SK-N-SH treated with all-trans-retinoic acid at 6 μM for 48 hours (cell line): ENCODE results near the gene TRABD.

Source experiments
- ATAC-seq: fragments of 200-7000 bp; cut with Tn5 transposase; 3 replicates; pipeline ENCODE4 v1.9.1; 2020; ENCODE audit warnings: mild to moderate bottlenecking, moderate library complexity
- ARNTL ChIP-seq: fragments of 450-650 bp; formaldehyde crosslinking; IDR thresholded peaks from 2 replicates; pipeline ENCODE4 v1.5.0; 2020; ENCODE audit warnings: low read depth, mild to moderate bottlenecking, moderate library complexity, borderline replicate concordance
- BACH2 ChIP-seq: fragments of 250-450 bp; sonication (Bioruptor Pico); IDR thresholded peaks from 2 replicates; pipeline ENCODE4 v1.9.0; 2021; ENCODE audit warnings: mild to moderate bottlenecking, borderline replicate concordance
- CSDC2 ChIP-seq: fragments of 250-450 bp; sonication (Bioruptor Pico); IDR thresholded peaks from 2 replicates; pipeline ENCODE4 v1.5.0; 2020; ENCODE audit warnings: mild to moderate bottlenecking, moderate library complexity
- GLIS3 ChIP-seq: fragments of 250-450 bp; sonication (Bioruptor Pico); IDR thresholded peaks from 2 replicates; pipeline ENCODE4 v1.5.0; 2020; ENCODE audit warnings: mild to moderate bottlenecking, moderate library complexity
- ISL1 ChIP-seq: fragments of 250-450 bp; sonication (Bioruptor Pico); IDR thresholded peaks from 2 replicates; pipeline ENCODE4 v2.1.2; 2022; ENCODE audit warnings: mild to moderate bottlenecking, moderate library complexity
- OSR1 ChIP-seq: fragments of 250-450 bp; sonication (Bioruptor Pico); IDR thresholded peaks from 2 replicates; pipeline ENCODE4 v1.8.0; 2022; ENCODE audit warnings: moderate library complexity, mild to moderate bottlenecking, inconsistent platforms
- RARB ChIP-seq: fragments of 250-450 bp; sonication (Bioruptor Pico); IDR thresholded peaks from 2 replicates; pipeline ENCODE4 v1.8.0; 2021; ENCODE audit warnings: mild to moderate bottlenecking, moderate library complexity
- ZC3H10 ChIP-seq: fragments of 250-450 bp; sonication (Bioruptor Pico); IDR thresholded peaks from 2 replicates; pipeline ENCODE4 v1.5.1; 2021; ENCODE audit warnings: mild to moderate bottlenecking, moderate library complexity
- ZNF565 ChIP-seq: fragments of 450-650 bp; formaldehyde crosslinking; conservative IDR thresholded peaks from 2 replicates; pipeline ENCODE4 v1.5.0; 2020; ENCODE audit warnings: low read depth, mild to moderate bottlenecking, moderate library complexity
- ZNF70 ChIP-seq: fragments of 450-650 bp; formaldehyde crosslinking; IDR thresholded peaks from 2 replicates; pipeline ENCODE4 v1.5.0; 2020; ENCODE audit warnings: mild to moderate bottlenecking, moderate library complexity
- ZNF8 ChIP-seq: fragments of 450-650 bp; formaldehyde crosslinking; IDR thresholded peaks from 2 replicates; pipeline ENCODE4 v1.5.0; 2020; ENCODE audit warnings: mild to moderate bottlenecking, moderate library complexity
- TF ChIP-seq, protein P1 (sequence below): fragments of 250-450 bp; sonication (Bioruptor Pico); IDR thresholded peaks from 2 replicates; pipeline ENCODE4 v1.5.1; 2020; ENCODE audit warnings: low read depth, mild to moderate bottlenecking, moderate library complexity
- TF ChIP-seq, protein P2 (sequence below): fragments of 250-450 bp; sonication (Bioruptor Pico); IDR thresholded peaks from 2 replicates; pipeline ENCODE4 v1.8.0; 2020; ENCODE audit warnings: mild to moderate bottlenecking, moderate library complexity, borderline replicate concordance
- TF ChIP-seq, protein P3 (sequence below): fragments of 250-450 bp; sonication (Bioruptor Pico); IDR thresholded peaks from 2 replicates; pipeline ENCODE4 v1.8.0; 2021; ENCODE audit warnings: low read depth, mild to moderate bottlenecking, moderate library complexity, borderline replicate concordance
- TF ChIP-seq, protein P4 (sequence below): fragments of 250-450 bp; sonication (Bioruptor Pico); IDR thresholded peaks from 2 replicates; pipeline ENCODE4 v1.5.0; 2020; ENCODE audit warnings: mild to moderate bottlenecking, moderate library complexity

Gene TRABD

DNA sequence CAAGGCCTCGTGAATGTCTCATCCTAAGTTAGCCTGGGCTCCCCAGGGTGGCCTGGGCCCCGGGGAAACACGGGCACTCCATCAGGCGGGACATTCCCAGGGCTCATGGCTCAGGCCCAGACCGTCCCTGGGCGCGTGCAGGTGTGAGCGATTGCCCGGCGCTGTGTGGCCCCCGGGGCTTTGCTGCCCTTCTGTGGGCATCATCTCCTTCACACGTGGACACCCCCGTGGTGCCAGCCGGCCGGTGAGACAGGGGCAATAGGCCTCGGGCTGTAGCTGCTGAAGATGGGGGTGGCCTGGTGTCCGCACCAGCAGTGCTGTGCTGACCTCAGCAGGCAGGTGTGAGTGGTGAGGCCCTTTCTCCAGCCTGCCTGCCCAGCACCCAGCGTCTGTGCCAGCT, 10.5 kb downstream of the TRABD start:
- ATAC-seq = no peak
- no peak for TF ChIP-seq ZNF565 (CRISPR knock-in tag)
- no peak for TF ChIP-seq RARB (CRISPR knock-in tag)
- no peak for TF ChIP-seq ZNF70 (CRISPR knock-in tag)
- TF ChIP-seq ZC3H10 (CRISPR knock-in tag) = no peak
- TF ChIP-seq, protein P1, sequence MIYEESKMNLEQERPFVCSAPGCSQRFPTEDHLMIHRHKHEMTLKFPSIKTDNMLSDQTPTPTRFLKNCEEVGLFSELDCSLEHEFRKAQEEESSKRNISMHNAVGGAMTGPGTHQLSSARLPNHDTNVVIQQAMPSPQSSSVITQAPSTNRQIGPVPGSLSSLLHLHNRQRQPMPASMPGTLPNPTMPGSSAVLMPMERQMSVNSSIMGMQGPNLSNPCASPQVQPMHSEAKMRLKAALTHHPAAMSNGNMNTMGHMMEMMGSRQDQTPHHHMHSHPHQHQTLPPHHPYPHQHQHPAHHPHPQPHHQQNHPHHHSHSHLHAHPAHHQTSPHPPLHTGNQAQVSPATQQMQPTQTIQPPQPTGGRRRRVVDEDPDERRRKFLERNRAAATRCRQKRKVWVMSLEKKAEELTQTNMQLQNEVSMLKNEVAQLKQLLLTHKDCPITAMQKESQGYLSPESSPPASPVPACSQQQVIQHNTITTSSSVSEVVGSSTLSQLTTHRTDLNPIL (CRISPR knock-in tag) = no peak
- no peak for TF ChIP-seq OSR1 (CRISPR knock-in tag)
- no peak for TF ChIP-seq BACH2 (CRISPR knock-in tag)

DNA sequence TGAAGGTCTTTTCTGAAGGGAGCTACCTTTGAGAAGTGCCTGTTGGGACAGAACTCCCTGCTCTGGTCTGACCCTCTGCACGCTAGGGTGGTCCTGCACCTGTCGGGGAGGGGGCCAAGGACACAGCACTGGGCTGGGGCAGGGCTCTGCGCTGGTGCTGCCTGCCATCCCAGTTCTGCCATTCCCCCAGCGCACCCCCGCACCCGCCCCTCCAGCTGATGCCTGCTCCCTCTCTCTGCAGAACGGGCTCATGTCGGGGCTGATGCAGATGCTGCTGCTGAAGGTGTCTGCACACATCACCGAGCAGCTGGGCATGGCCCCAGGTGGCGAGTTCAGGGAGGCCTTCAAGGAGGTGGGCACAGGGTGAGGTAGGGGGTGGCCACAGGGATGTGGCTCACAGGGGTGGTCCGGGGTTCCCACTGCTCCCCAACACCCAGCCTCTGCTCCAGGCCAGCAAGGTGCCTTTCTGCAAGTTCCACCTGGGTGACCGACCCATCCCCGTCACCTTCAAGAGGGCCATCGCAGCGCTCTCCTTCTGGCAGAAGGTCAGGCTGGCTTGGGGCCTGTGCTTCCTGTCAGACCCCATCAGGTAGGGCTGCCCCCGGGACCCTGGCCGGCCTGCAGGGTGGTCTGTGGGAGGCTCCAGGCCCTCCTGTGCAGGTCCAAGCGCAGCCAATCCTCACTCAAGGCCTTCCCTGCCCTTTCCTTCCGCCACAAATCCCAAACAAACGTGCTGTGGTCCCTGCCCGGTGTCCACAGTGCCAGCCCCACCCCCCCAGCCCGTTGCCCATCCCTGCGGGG, 11.5 kb downstream of the TRABD start:
- ATAC-seq = no peak

DNA sequence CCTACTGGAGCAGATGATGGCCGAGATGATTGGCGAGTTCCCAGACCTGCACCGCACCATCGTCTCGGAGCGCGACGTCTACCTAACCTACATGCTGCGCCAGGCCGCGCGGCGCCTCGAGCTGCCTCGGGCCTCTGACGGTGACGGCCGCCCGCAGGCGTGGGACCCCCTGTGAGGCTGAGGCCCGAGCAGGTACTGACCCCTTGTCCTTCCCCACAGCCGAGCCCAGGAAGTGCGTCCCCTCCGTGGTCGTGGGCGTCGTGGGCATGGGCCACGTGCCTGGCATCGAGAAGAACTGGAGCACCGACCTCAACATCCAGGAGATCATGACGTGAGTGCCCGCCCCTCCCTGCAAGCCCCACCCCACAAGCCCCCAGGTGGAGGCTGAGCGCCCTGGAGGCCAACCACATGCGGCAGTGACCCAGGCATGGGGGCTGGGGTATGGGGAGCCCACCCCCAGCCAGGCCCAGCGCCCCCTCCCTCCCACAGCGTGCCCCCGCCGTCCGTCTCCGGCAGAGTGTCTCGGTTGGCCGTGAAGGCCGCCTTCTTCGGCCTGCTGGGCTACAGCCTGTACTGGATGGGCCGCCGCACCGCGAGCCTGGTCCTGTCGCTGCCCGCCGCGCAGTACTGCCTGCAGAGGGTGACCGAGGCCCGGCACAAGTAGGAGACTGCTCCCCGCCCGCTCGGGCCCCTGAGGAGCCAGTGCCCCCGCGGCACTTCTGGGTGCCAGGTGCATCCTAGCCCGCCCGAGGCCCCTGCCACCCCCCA, 12.3 kb downstream of the TRABD start:
- no peak for ATAC-seq
- no peak for TF ChIP-seq ARNTL
- TF ChIP-seq, protein P1 (CRISPR knock-in tag) = no peak
- no peak for TF ChIP-seq GLIS3 (CRISPR knock-in tag)
- TF ChIP-seq, protein P2, sequence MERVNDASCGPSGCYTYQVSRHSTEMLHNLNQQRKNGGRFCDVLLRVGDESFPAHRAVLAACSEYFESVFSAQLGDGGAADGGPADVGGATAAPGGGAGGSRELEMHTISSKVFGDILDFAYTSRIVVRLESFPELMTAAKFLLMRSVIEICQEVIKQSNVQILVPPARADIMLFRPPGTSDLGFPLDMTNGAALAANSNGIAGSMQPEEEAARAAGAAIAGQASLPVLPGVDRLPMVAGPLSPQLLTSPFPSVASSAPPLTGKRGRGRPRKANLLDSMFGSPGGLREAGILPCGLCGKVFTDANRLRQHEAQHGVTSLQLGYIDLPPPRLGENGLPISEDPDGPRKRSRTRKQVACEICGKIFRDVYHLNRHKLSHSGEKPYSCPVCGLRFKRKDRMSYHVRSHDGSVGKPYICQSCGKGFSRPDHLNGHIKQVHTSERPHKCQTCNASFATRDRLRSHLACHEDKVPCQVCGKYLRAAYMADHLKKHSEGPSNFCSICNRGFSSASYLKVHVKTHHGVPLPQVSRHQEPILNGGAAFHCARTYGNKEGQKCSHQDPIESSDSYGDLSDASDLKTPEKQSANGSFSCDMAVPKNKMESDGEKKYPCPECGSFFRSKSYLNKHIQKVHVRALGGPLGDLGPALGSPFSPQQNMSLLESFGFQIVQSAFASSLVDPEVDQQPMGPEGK (CRISPR knock-in tag) = no peak
- TF ChIP-seq CSDC2 (CRISPR knock-in tag) = no peak
- no peak for TF ChIP-seq ZC3H10 (CRISPR knock-in tag)
- TF ChIP-seq BACH2 (CRISPR knock-in tag) = no peak
- no peak for TF ChIP-seq RARB (CRISPR knock-in tag)
- TF ChIP-seq ZNF8 (CRISPR knock-in tag) = no peak
- TF ChIP-seq OSR1 (CRISPR knock-in tag) = no peak

More for the DNA sequence above, 11.5 kb downstream of the TRABD start:
- TF ChIP-seq CSDC2 (CRISPR knock-in tag) = no peak
- no peak for TF ChIP-seq ZNF565 (CRISPR knock-in tag)
- TF ChIP-seq, protein P1 (CRISPR knock-in tag) = no peak
- TF ChIP-seq OSR1 (CRISPR knock-in tag) = no peak
- TF ChIP-seq ISL1 (CRISPR knock-in tag) = no peak

DNA sequence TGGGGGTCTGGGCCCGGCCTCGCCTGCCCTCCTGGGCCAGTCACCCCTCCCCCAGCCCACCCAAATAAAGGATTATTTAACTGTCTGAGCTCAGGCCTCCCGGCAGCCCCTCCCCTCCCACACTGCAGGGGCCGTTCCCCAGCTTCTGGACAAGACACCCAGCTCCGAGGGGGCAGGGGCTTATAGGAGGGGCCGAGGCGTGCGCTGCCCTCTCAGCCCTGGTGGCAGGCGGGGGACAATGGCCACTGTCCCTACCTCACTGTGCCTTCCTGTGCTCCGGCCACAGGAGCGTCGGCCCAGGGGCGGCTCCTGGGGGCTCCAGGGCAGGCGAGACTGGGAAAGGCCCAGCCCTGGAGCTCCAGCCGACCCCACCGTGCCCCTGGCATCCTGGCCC, 12.9 kb downstream of the TRABD start:
- TF ChIP-seq OSR1 (CRISPR knock-in tag) (no peak), CSDC2 (CRISPR knock-in tag) (no peak), BACH2 (CRISPR knock-in tag) (no peak), ZNF8 (CRISPR knock-in tag) (no peak), ARNTL (no peak)
- TF ChIP-seq, protein P1 (CRISPR knock-in tag) = no peak
- TF ChIP-seq, protein P3, sequence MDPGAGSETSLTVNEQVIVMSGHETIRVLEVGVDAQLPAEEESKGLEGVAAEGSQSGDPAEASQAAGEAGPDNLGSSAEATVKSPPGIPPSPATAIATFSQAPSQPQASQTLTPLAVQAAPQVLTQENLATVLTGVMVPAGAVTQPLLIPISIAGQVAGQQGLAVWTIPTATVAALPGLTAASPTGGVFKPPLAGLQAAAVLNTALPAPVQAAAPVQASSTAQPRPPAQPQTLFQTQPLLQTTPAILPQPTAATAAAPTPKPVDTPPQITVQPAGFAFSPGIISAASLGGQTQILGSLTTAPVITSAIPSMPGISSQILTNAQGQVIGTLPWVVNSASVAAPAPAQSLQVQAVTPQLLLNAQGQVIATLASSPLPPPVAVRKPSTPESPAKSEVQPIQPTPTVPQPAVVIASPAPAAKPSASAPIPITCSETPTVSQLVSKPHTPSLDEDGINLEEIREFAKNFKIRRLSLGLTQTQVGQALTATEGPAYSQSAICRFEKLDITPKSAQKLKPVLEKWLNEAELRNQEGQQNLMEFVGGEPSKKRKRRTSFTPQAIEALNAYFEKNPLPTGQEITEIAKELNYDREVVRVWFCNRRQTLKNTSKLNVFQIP = no peak
- TF ChIP-seq, protein P4, sequence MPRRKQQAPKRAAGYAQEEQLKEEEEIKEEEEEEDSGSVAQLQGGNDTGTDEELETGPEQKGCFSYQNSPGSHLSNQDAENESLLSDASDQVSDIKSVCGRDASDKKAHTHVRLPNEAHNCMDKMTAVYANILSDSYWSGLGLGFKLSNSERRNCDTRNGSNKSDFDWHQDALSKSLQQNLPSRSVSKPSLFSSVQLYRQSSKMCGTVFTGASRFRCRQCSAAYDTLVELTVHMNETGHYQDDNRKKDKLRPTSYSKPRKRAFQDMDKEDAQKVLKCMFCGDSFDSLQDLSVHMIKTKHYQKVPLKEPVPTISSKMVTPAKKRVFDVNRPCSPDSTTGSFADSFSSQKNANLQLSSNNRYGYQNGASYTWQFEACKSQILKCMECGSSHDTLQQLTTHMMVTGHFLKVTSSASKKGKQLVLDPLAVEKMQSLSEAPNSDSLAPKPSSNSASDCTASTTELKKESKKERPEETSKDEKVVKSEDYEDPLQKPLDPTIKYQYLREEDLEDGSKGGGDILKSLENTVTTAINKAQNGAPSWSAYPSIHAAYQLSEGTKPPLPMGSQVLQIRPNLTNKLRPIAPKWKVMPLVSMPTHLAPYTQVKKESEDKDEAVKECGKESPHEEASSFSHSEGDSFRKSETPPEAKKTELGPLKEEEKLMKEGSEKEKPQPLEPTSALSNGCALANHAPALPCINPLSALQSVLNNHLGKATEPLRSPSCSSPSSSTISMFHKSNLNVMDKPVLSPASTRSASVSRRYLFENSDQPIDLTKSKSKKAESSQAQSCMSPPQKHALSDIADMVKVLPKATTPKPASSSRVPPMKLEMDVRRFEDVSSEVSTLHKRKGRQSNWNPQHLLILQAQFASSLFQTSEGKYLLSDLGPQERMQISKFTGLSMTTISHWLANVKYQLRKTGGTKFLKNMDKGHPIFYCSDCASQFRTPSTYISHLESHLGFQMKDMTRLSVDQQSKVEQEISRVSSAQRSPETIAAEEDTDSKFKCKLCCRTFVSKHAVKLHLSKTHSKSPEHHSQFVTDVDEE = no peak
- no peak for ATAC-seq
